Cardiac muscle cell (in vitro differentiated cells and primary cell): ENCODE measurements around the gene ATP2B1. TPM values are rescaled to one million over a fixed set of nuclear protein-coding genes. Genes with fewer than 3 reads are reported as not detected.

Experiments used
- DNase-seq, 2 donors: peaks; one replicate each; pipeline versions ENCODE4 v3.0.0 to v3.0.0-alpha.2; 2010 to 2017; ENCODE audit warnings: low read depth in 1 of 2, low spot score in 1 of 2
- H3K27ac ChIP-seq: fragments of 200-600 bp; sonication (generic); 2 replicates; pipeline ENCODE4 v1.5.1; 2016
- H3K27me3 ChIP-seq: fragments of 200-600 bp; sonication (generic); 2 replicates; pipeline ENCODE4 v1.6.0; 2016; ENCODE audit warnings: control low read depth
- H3K36me3 ChIP-seq: fragments of 200-600 bp; sonication (generic); 2 replicates; pipeline ENCODE4 v1.5.1; 2016; ENCODE audit warnings: control low read depth
- H3K4me1 ChIP-seq: fragments of 200-600 bp; sonication (generic); 2 replicates; pipeline ENCODE4 v1.8.1; 2017; ENCODE audit warnings: low read depth, mild to moderate bottlenecking, mixed run types
- H3K4me3 ChIP-seq: fragments of 200-600 bp; sonication (generic); 2 replicates; pipeline ENCODE4 v1.5.1; 2016; ENCODE audit warnings: mild to moderate bottlenecking
- H3K9me3 ChIP-seq: fragments of 200-600 bp; sonication (generic); 2 replicates; pipeline ENCODE4 v1.5.1; 2017; ENCODE audit warnings: low read depth, mild to moderate bottlenecking, control low read depth
- polyA plus RNA-seq: library from polyadenylated mRNA; unstranded; fragments of >200 nt; fragmentation: Nextera tagmentation; extraction: Ambion mirVana; gene quantifications from 2 replicates; pipeline ENCODE4 v1.2.1, GENCODE V29; 2016
- total RNA-seq: library from RNA; depleted of rRNA; stranded (reverse); fragments of >200 nt; gene quantifications from 2 replicates; pipeline ENCODE4 v1.2.3, GENCODE V29; 2016
- TF ChIP-seq, protein P1 (sequence below): IDR thresholded peaks from 2 replicates; pipeline ENCODE4 v1.5.1; 2012; ENCODE audit warnings: low read depth, mild to moderate bottlenecking, low read length

ATP2B1 gene
- total and polyA plus RNA-seq, 2 experiments from 2014 or later: 29.0 to 41.5 TPM

DNA sequence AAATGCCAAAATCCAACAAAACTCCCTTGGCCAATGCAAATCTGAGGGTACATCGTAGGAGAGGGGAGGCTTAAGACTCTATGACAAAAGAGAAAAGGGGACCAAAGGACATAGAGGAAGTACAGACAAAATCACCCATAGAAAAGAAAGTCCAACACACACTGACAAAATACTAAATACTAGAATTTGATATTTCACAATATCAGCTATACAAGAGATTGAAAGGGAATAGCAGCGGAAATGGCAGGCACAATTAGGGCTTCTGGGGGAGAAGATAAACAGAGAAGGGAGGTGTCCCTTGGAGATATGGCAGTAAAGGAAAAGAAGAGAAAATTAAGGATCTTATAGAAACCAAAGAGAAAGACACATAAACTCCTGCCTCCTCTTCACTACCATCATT lies 29.0 kb downstream of the ATP2B1 start:
- no peak overlapping the region for H3K4me3 ChIP-seq
- peaks cover 4% of the 10 kb centered on the region for H3K4me1 ChIP-seq
- DNase-seq: no peak
- H3K36me3 ChIP-seq: no peaks in the 10 kb centered on the region
- no peaks in the 10 kb centered on the region for H3K9me3 ChIP-seq
- H3K27ac ChIP-seq: no peak overlapping the region
- H3K27me3 ChIP-seq: no peaks in the 10 kb centered on the region
- TF ChIP-seq, protein P1, sequence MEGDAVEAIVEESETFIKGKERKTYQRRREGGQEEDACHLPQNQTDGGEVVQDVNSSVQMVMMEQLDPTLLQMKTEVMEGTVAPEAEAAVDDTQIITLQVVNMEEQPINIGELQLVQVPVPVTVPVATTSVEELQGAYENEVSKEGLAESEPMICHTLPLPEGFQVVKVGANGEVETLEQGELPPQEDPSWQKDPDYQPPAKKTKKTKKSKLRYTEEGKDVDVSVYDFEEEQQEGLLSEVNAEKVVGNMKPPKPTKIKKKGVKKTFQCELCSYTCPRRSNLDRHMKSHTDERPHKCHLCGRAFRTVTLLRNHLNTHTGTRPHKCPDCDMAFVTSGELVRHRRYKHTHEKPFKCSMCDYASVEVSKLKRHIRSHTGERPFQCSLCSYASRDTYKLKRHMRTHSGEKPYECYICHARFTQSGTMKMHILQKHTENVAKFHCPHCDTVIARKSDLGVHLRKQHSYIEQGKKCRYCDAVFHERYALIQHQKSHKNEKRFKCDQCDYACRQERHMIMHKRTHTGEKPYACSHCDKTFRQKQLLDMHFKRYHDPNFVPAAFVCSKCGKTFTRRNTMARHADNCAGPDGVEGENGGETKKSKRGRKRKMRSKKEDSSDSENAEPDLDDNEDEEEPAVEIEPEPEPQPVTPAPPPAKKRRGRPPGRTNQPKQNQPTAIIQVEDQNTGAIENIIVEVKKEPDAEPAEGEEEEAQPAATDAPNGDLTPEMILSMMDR: no peak

DNA sequence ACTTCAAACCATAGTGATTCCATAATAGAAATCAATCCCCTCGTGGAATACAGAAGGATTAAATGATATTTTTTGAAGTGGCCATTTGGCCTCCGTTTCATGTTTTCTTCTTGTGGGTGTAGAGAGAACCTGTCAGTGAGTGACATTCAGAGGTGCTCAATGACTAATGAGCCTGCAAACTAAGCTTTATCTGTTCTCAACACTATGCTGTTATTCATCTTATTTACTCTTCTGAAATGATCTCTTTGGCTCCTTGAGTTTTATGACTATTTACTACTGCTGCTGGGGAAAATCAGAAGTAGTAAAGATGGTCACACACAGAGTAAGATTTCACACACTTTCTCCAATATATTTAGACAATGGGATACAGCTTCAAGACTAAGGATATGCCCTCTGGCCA lies 30.4 kb downstream of the ATP2B1 start:
- TF ChIP-seq, protein P1: no peak

DNA sequence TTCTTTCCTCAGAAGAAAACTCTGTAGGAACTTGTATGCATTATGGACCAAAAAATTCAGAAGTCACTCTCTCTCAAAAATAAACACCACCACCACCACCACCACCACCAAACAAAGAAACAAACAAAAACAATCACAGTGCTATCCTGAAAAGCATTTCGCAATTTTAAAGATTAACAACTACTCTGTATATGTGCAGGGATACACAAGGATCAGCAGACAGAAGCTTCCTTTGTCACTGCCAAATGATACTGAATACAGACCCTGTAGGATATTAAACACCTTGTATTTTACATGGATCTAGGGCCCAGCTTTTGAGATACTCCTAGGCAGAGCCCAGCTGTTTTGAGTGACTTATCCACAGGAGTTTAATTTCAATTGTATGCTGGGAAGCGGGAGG lies 31.7 kb downstream of the ATP2B1 start:
- TF ChIP-seq, protein P1: no peak
- no peak overlapping the region for H3K4me3 ChIP-seq
- H3K9me3 ChIP-seq: no peaks in the 10 kb centered on the region
- DNase-seq: no peak
- peaks cover 4% of the 10 kb centered on the region for H3K4me1 ChIP-seq
- no peaks in the 10 kb centered on the region for H3K27me3 ChIP-seq
- H3K36me3 ChIP-seq: no peaks in the 10 kb centered on the region
- no peak overlapping the region for H3K27ac ChIP-seq

More for the DNA sequence above, 30.4 kb downstream of the ATP2B1 start:
- H3K36me3 ChIP-seq: no peaks in the 10 kb centered on the region
- no peak overlapping the region for H3K4me3 ChIP-seq
- peaks cover 4% of the 10 kb centered on the region for H3K4me1 ChIP-seq
- DNase-seq: no peak
- H3K27me3 ChIP-seq: no peaks in the 10 kb centered on the region
- H3K27ac ChIP-seq: no peak overlapping the region
- no peaks in the 10 kb centered on the region for H3K9me3 ChIP-seq

DNA sequence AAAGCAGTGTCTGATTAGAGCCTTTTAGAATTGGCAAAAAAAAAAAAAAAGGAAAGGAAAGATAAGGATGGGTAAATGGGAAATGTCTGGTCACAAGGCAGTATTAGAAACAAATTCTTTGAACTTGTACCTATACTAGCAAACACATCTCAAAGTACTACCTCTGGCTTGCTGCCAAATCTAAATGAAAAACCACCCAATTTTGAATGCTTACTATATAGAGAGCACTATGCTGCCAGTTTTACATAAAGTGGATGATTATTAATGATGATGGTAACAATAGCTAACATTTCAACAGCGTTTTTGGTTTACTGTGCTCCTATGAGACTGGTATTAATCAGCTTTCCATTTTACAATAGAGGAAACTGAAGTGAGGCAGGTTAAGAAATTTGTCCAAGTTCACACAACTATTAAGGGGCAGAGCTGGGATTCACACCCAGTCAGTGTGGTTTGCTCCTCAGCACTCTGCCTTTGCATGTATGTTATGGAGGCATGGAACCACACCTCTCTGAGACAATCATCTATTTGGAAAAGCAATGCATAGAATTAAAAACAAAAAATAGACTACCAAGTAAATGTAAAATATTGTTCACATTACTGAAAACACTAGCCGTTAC lies 34.2 kb downstream of the ATP2B1 start:
- Histone ChIP-seq H3K27me3 (no peaks in the 10 kb centered on the region), H3K9me3 (no peaks in the 10 kb centered on the region), H3K4me1 (peaks cover 4% of the 10 kb centered on the region), H3K27ac (no peak overlapping the region), H3K36me3 (no peaks in the 10 kb centered on the region), H3K4me3 (no peak overlapping the region)
- TF ChIP-seq, protein P1: no peak
- no peak for DNase-seq

DNA sequence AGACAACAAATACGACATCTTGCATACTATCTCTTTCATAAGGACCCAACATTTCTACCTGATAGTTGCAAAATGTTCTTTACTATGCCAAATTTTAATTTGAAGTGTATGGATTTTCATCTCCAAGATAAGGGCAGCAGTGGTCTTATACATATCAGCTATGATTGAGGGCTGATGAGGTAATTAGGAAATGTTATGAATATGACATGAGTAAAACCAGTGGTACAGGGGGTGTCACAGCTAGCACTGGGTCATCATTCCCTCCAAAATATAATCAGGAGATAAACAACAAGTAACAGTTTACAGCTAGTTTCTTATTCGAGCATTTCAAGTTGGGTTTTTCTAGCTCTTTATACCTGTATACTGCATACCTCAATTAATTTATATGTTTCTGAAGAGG lies 35.0 kb downstream of the ATP2B1 start:
- H3K27ac ChIP-seq: no peak overlapping the region
- no peak for DNase-seq
- H3K36me3 ChIP-seq: no peaks in the 10 kb centered on the region
- H3K27me3 ChIP-seq: no peaks in the 10 kb centered on the region
- H3K9me3 ChIP-seq: no peaks in the 10 kb centered on the region
- H3K4me3 ChIP-seq: no peak overlapping the region
- peaks cover 4% of the 10 kb centered on the region for H3K4me1 ChIP-seq
- TF ChIP-seq, protein P1: no peak
